ENCODE measurements around the gene HRAS.

The HRAS gene

GRCh38 chr11:499201-500076 is 35.9 kb downstream of the HRAS start:
- POLR2A ChIA-PET, result no interaction called here
- no peaks in the 10 kb centered on the region for H3K9me3 ChIP-seq (ENCODE audit: control extremely low read depth in 1 of 5, control insufficient read depth in 4 of 5, insufficient read depth in 2 of 5, low read depth in 1 of 5, low read length in 4 of 5)
- H3K27ac ChIP-seq (ENCODE audit: insufficient read depth in 1 of 2, low read depth in 1 of 2, low read length in 2 of 2, poor library complexity in 1 of 2, severe bottlenecking in 2 of 2), result no peak overlapping the region
- H3K4me1 ChIP-seq (ENCODE audit: control extremely low read depth in 1 of 4, control insufficient read depth in 4 of 4, insufficient read depth in 4 of 4, low read length in 3 of 4), result peaks cover 0 to 13% (median 8%) of the 10 kb centered on the region in 4 experiments
- H3K36me3 ChIP-seq (ENCODE audit: control insufficient read depth in 4 of 4, insufficient read depth in 4 of 4, low read length in 3 of 4), result peaks cover 2 to 77% (median 53%) of the 10 kb centered on the region in 4 experiments
- H3K27me3 ChIP-seq (replicated peaks in 2 of 5; ENCODE audit: control insufficient read depth in 4 of 5, insufficient read depth in 5 of 5, low read length in 4 of 5), result peaks cover 0 to 1% (median 0%) of the 10 kb centered on the region in 5 experiments
- CTCF ChIA-PET, result interaction anchor here (0.8 to 1.4 kb wide), 3 partner anchors 16 to 136 kb away, joined by 3 to 6 read pairs (median 3); no protein-coding TSS in a partner anchor
- 97% methylated on average over 24 of the region's 24 CpGs for WGBS (ENCODE audit: insufficient coverage)
- no peak for DNase-seq
- no peak overlapping the region for H3K4me3 ChIP-seq (ENCODE audit: control insufficient read depth in 1 of 7, extremely low read depth in 1 of 7, insufficient read depth in 4 of 7, low read depth in 2 of 7, low read length in 6 of 7)

GRCh38 chr11:498297-499181 is 36.8 kb downstream of the HRAS start:
- POLR2A ChIA-PET, result interaction anchor here (1.3 kb wide), 1 partner anchor 8 kb away, joined by 5 read pairs; the partner anchor contains the start of gene RNH1
- no peaks in the 10 kb centered on the region for H3K27me3 ChIP-seq (replicated peaks in 2 of 5; ENCODE audit: control insufficient read depth in 4 of 5, insufficient read depth in 5 of 5, low read length in 4 of 5)
- no peak overlapping the region for H3K27ac ChIP-seq (ENCODE audit: insufficient read depth in 1 of 2, low read depth in 1 of 2, low read length in 2 of 2, poor library complexity in 1 of 2, severe bottlenecking in 2 of 2)
- WGBS (ENCODE audit: insufficient coverage), result 97% methylated on average over 33 of the region's 39 CpGs
- H3K4me1 ChIP-seq (ENCODE audit: control extremely low read depth in 1 of 4, control insufficient read depth in 4 of 4, insufficient read depth in 4 of 4, low read length in 3 of 4), result peaks cover 0 to 4% (median 2%) of the 10 kb centered on the region in 4 experiments
- CTCF ChIA-PET, result interaction anchor here (1.0 to 1.4 kb wide), 3 partner anchors 17 to 33 kb away, joined by 3 to 6 read pairs (median 5); no protein-coding TSS in a partner anchor
- H3K9me3 ChIP-seq (ENCODE audit: control extremely low read depth in 1 of 5, control insufficient read depth in 4 of 5, insufficient read depth in 2 of 5, low read depth in 1 of 5, low read length in 4 of 5), result no peaks in the 10 kb centered on the region
- H3K4me3 ChIP-seq (ENCODE audit: control insufficient read depth in 1 of 7, extremely low read depth in 1 of 7, insufficient read depth in 4 of 7, low read depth in 2 of 7, low read length in 6 of 7), result no peak overlapping the region
- no peak for DNase-seq
- peaks cover 2 to 83% (median 57%) of the 10 kb centered on the region in 4 experiments for H3K36me3 ChIP-seq (ENCODE audit: control insufficient read depth in 4 of 4, insufficient read depth in 4 of 4, low read length in 3 of 4)

- no peak overlapping the region for H3K27ac ChIP-seq (ENCODE audit: insufficient read depth in 1 of 2, low read depth in 1 of 2, low read length in 2 of 2, poor library complexity in 1 of 2, severe bottlenecking in 2 of 2)
- H3K4me1 ChIP-seq (ENCODE audit: control extremely low read depth in 1 of 4, control insufficient read depth in 4 of 4, insufficient read depth in 4 of 4, low read length in 3 of 4), result no peaks in the 10 kb centered on the region
- DNase-seq, result no peak
- POLR2A ChIA-PET, result interaction anchor here (1.3 kb wide), 1 partner anchor 9 kb away, joined by 5 read pairs; the partner anchor contains the start of gene RNH1
- CTCF ChIA-PET, result interaction anchor here (1.1 to 1.4 kb wide), 2 partner anchors 18 to 21 kb away, joined by 5 to 6 read pairs; no protein-coding TSS in a partner anchor
- peaks cover 2 to 88% (median 60%) of the 10 kb centered on the region in 4 experiments for H3K36me3 ChIP-seq (ENCODE audit: control insufficient read depth in 4 of 4, insufficient read depth in 4 of 4, low read length in 3 of 4)
- H3K9me3 ChIP-seq (ENCODE audit: control extremely low read depth in 1 of 5, control insufficient read depth in 4 of 5, insufficient read depth in 2 of 5, low read depth in 1 of 5, low read length in 4 of 5), result no peaks in the 10 kb centered on the region
- 97% methylated on average over 31 of the region's 31 CpGs for WGBS (ENCODE audit: insufficient coverage)
- H3K27me3 ChIP-seq (replicated peaks in 2 of 5; ENCODE audit: control insufficient read depth in 4 of 5, insufficient read depth in 5 of 5, low read length in 4 of 5), result no peaks in the 10 kb centered on the region
- H3K4me3 ChIP-seq (ENCODE audit: control insufficient read depth in 1 of 7, extremely low read depth in 1 of 7, insufficient read depth in 4 of 7, low read depth in 2 of 7, low read length in 6 of 7), result no peak overlapping the region
Observed at GRCh38 chr11:497565-498296, 37.6 kb downstream of the HRAS start.

- DNase-seq, result no peak
- no peaks in the 10 kb centered on the region for H3K9me3 ChIP-seq (ENCODE audit: control extremely low read depth in 1 of 5, control insufficient read depth in 4 of 5, insufficient read depth in 2 of 5, low read depth in 1 of 5, low read length in 4 of 5)
- H3K4me1 ChIP-seq (ENCODE audit: control extremely low read depth in 1 of 4, control insufficient read depth in 4 of 4, insufficient read depth in 4 of 4, low read length in 3 of 4), result no peaks in the 10 kb centered on the region
- peaks cover 2 to 90% (median 61%) of the 10 kb centered on the region in 4 experiments for H3K36me3 ChIP-seq (ENCODE audit: control insufficient read depth in 4 of 4, insufficient read depth in 4 of 4, low read length in 3 of 4)
- 97% methylated on average over 34 of the region's 34 CpGs for WGBS (ENCODE audit: insufficient coverage)
- POLR2A ChIA-PET, result interaction anchor here (1.3 kb wide), 1 partner anchor 10 kb away, joined by 5 read pairs; the partner anchor contains the start of gene RNH1
- no peak overlapping the region for H3K27ac ChIP-seq (ENCODE audit: insufficient read depth in 1 of 2, low read depth in 1 of 2, low read length in 2 of 2, poor library complexity in 1 of 2, severe bottlenecking in 2 of 2)
- CTCF ChIA-PET, result no interaction called here
- no peaks in the 10 kb centered on the region for H3K27me3 ChIP-seq (replicated peaks in 2 of 5; ENCODE audit: control insufficient read depth in 4 of 5, insufficient read depth in 5 of 5, low read length in 4 of 5)
- H3K4me3 ChIP-seq (ENCODE audit: control insufficient read depth in 1 of 7, extremely low read depth in 1 of 7, insufficient read depth in 4 of 7, low read depth in 2 of 7, low read length in 6 of 7), result no peak overlapping the region
Observed at GRCh38 chr11:496834-497564, 38.4 kb downstream of the HRAS start.

- no peak for DNase-seq
- Histone ChIP-seq H3K36me3 (ENCODE audit: control insufficient read depth in 4 of 4, insufficient read depth in 4 of 4, low read length in 3 of 4) (peaks cover 4 to 85% (median 59%) of the 10 kb centered on the region in 4 experiments), H3K4me1 (ENCODE audit: control extremely low read depth in 1 of 4, control insufficient read depth in 4 of 4, insufficient read depth in 4 of 4, low read length in 3 of 4) (no peaks in the 10 kb centered on the region), H3K27me3 (replicated peaks in 2 of 5; ENCODE audit: control insufficient read depth in 4 of 5, insufficient read depth in 5 of 5, low read length in 4 of 5) (no peaks in the 10 kb centered on the region), H3K9me3 (ENCODE audit: control extremely low read depth in 1 of 5, control insufficient read depth in 4 of 5, insufficient read depth in 2 of 5, low read depth in 1 of 5, low read length in 4 of 5) (no peaks in the 10 kb centered on the region), H3K27ac (ENCODE audit: insufficient read depth in 1 of 2, low read depth in 1 of 2, low read length in 2 of 2, poor library complexity in 1 of 2, severe bottlenecking in 2 of 2) (no peak overlapping the region), H3K4me3 (ENCODE audit: control insufficient read depth in 1 of 7, extremely low read depth in 1 of 7, insufficient read depth in 4 of 7, low read depth in 2 of 7, low read length in 6 of 7) (no peak overlapping the region)
- WGBS (ENCODE audit: insufficient coverage), result 89% methylated on average over 7 of the region's 10 CpGs
- ChIA-PET CTCF (interaction anchor here (1.4 kb wide), 1 partner anchor 8 kb away, joined by 6 read pairs; no protein-coding TSS in a partner anchor), POLR2A (no interaction called here)
Observed at GRCh38 chr11:495537-495931, 39.8 kb downstream of the HRAS start.
